HuH-7 (cell line): ENCODE measurements around the gene CDK5RAP1.

Experiments used
- DNase-seq: peaks from one replicate; pipeline ENCODE4 v3.0.0; 2011; ENCODE audit warnings: low spot score

CDK5RAP1 gene

GRCh38 chr20:33333616-33334015 is 67.7 kb downstream of the CDK5RAP1 start:
- DNase-seq: no peak

GRCh38 chr20:33332905-33333456 is 68.3 kb downstream of the CDK5RAP1 start:
- no peak for DNase-seq

GRCh38 chr20:33328157-33329137 is 72.9 kb downstream of the CDK5RAP1 start:
- DNase-seq: no peak

GRCh38 chr20:33325350-33325749 is 76.0 kb downstream of the CDK5RAP1 start:
- no peak for DNase-seq

- DNase-seq: no peak
These were observed 78.1 kb downstream of the CDK5RAP1 start for GRCh38 chr20:33323236-33323635.

GRCh38 chr20:33322456-33322855 is 78.9 kb downstream of the CDK5RAP1 start:
- DNase-seq: no peak

- no peak for DNase-seq
These were observed 81.3 kb downstream of the CDK5RAP1 start for GRCh38 chr20:33320006-33320405.

GRCh38 chr20:33318096-33318429 is 83.3 kb downstream of the CDK5RAP1 start:
- DNase-seq: no peak

GRCh38 chr20:33317424-33318095 is 83.8 kb downstream of the CDK5RAP1 start:
- no peak for DNase-seq

- no peak for DNase-seq
These were observed 84.4 kb downstream of the CDK5RAP1 start for GRCh38 chr20:33316958-33317357.

- DNase-seq: no peak
These were observed 85.0 kb downstream of the CDK5RAP1 start for GRCh38 chr20:33316343-33316742.

- no peak for DNase-seq
These were observed 87.5 kb downstream of the CDK5RAP1 start for GRCh38 chr20:33313686-33314314.

- DNase-seq: no peak
These were observed 88.7 kb downstream of the CDK5RAP1 start for GRCh38 chr20:33312583-33312982.

- no peak for DNase-seq
These were observed 89.3 kb downstream of the CDK5RAP1 start for GRCh38 chr20:33311996-33312395.

- no peak for DNase-seq
These were observed 90.3 kb downstream of the CDK5RAP1 start for GRCh38 chr20:33311011-33311410.

GRCh38 chr20:33310327-33310899 is 90.9 kb downstream of the CDK5RAP1 start:
- DNase-seq: no peak

- no peak for DNase-seq
These were observed 91.7 kb downstream of the CDK5RAP1 start for GRCh38 chr20:33309631-33310030.
